WTC11 (cell line): Measurements from ENCODE around the gene CRACR2B. TPM values are rescaled to one million over a fixed set of nuclear protein-coding genes. Genes with fewer than 3 reads are reported as not detected.

Source experiments
- ATAC-seq: fragments of 200-7000 bp; cut with Tn5 transposase; 2 replicates; pipeline ENCODE4 v1.10.0; 2021; ENCODE audit warnings: mild to moderate bottlenecking, moderate library complexity
- CTCF ChIA-PET: fragments of 300-600 bp; sonication (Branson Sonifier 250); formaldehyde crosslinking; loops from one replicate; lab custom pipeline; 2021; ENCODE audit warnings: antibody characterized with exemption; lab: Charles Lee
- POLR2A ChIA-PET: fragments of 350-600 bp; sonication (Branson Sonifier 250); formaldehyde crosslinking; loops from one replicate; lab custom pipeline; 2021; ENCODE audit warnings: antibody characterized with exemption; lab: Charles Lee
- DNase-seq: peaks from one replicate; pipeline ENCODE4 v3.0.0; 2021; ENCODE audit warnings: low spot score
- H3K27ac Mint-ChIP-seq: 2 replicates; pipeline ENCODE4 v1.8.0; 2021; ENCODE audit warnings: mixed read lengths
- H3K27me3 Mint-ChIP-seq: 2 replicates; pipeline ENCODE4 v1.8.0; 2021; ENCODE audit warnings: low read depth, mild to moderate bottlenecking, moderate library complexity, mixed read lengths
- H3K36me3 Mint-ChIP-seq: 2 replicates; pipeline ENCODE4 v1.8.0; 2021; ENCODE audit warnings: mixed read lengths
- H3K4me1 Mint-ChIP-seq: 2 replicates; pipeline ENCODE4 v1.8.0; 2022; ENCODE audit warnings: mixed read lengths
- H3K4me3 Mint-ChIP-seq: 2 replicates; pipeline ENCODE4 v1.8.0; 2021; ENCODE audit warnings: mild to moderate bottlenecking, moderate library complexity, mixed read lengths
- H3K9me3 Mint-ChIP-seq: 2 replicates; pipeline ENCODE4 v1.8.0; 2021; ENCODE audit warnings: mixed read lengths
- AR ChIP-seq: fragments of 250-450 bp; sonication (Bioruptor Pico); IDR thresholded peaks from 2 replicates; pipeline ENCODE4 v1.9.0; 2021; ENCODE audit warnings: mild to moderate bottlenecking
- ATF1 ChIP-seq: sonication (generic); formaldehyde crosslinking; IDR thresholded peaks from 2 replicates; pipeline ENCODE4 v1.8.1; 2023; ENCODE audit warnings: mild to moderate bottlenecking, moderate library complexity, missing genetic modification reagents
- ATF2 ChIP-seq: sonication (generic); formaldehyde crosslinking; IDR thresholded peaks from 2 replicates; pipeline ENCODE4 v1.8.1; 2022; ENCODE audit warnings: low read depth, missing genetic modification reagents, borderline replicate concordance
- ATF3 ChIP-seq: sonication (generic); formaldehyde crosslinking; conservative IDR thresholded peaks from 2 replicates; pipeline ENCODE4 v1.8.1; 2022; ENCODE audit warnings: mild to moderate bottlenecking, missing genetic modification reagents
- ETV6 ChIP-seq: sonication (generic); formaldehyde crosslinking; IDR thresholded peaks from 2 replicates; pipeline ENCODE4 v1.8.1; 2022; ENCODE audit warnings: mild to moderate bottlenecking, missing genetic modification reagents
- FOXJ3 ChIP-seq: sonication (generic); formaldehyde crosslinking; IDR thresholded peaks from 2 replicates; pipeline ENCODE4 v1.9.0; 2021; ENCODE audit warnings: missing genetic modification reagents, mild to moderate bottlenecking, borderline replicate concordance
- FOXK1 ChIP-seq: sonication (generic); formaldehyde crosslinking; IDR thresholded peaks from 2 replicates; pipeline ENCODE4 v1.8.0; 2022; ENCODE audit warnings: mild to moderate bottlenecking, moderate library complexity, missing genetic modification reagents
- FOXP4 ChIP-seq: sonication (generic); formaldehyde crosslinking; IDR thresholded peaks from 2 replicates; pipeline ENCODE4 v1.8.0; 2022; ENCODE audit warnings: mild to moderate bottlenecking, missing genetic modification reagents
- GABPB1 ChIP-seq: sonication (generic); formaldehyde crosslinking; IDR thresholded peaks from 2 replicates; pipeline ENCODE4 v1.8.1; 2023; ENCODE audit warnings: mild to moderate bottlenecking, missing genetic modification reagents
- IRF2 ChIP-seq: sonication (generic); formaldehyde crosslinking; IDR thresholded peaks from 2 replicates; pipeline ENCODE4 v1.8.0; 2022; ENCODE audit warnings: low read depth, missing genetic modification reagents, borderline replicate concordance
- JUN ChIP-seq: sonication (generic); formaldehyde crosslinking; IDR thresholded peaks from 2 replicates; pipeline ENCODE4 v1.8.0; 2023; ENCODE audit warnings: mild to moderate bottlenecking, missing genetic modification reagents
- MAX ChIP-seq: sonication (generic); formaldehyde crosslinking; IDR thresholded peaks from 2 replicates; pipeline ENCODE4 v1.8.0; 2022; ENCODE audit warnings: mild to moderate bottlenecking, missing genetic modification reagents
- NR2C2 ChIP-seq: sonication (generic); formaldehyde crosslinking; IDR thresholded peaks from 2 replicates; pipeline ENCODE4 v1.8.0; 2022; ENCODE audit warnings: mild to moderate bottlenecking, missing genetic modification reagents
- NR3C1 ChIP-seq: sonication (generic); formaldehyde crosslinking; conservative IDR thresholded peaks from 2 replicates; pipeline ENCODE4 v1.8.1; 2023; ENCODE audit warnings: low read depth, mild to moderate bottlenecking, missing genetic modification reagents
- PRRX2 ChIP-seq: fragments of 250-450 bp; sonication (Bioruptor Pico); IDR thresholded peaks from 2 replicates; pipeline ENCODE4 v1.8.0; 2021; ENCODE audit warnings: mild to moderate bottlenecking
- RELA ChIP-seq: sonication (generic); formaldehyde crosslinking; IDR thresholded peaks from 2 replicates; pipeline ENCODE4 v1.8.1; 2022; ENCODE audit warnings: missing genetic modification reagents, mild to moderate bottlenecking, borderline replicate concordance
- SMAD3 ChIP-seq: sonication (generic); formaldehyde crosslinking; IDR thresholded peaks from 2 replicates; pipeline ENCODE4 v1.8.0; 2022; ENCODE audit warnings: missing genetic modification reagents, mild to moderate bottlenecking, borderline replicate concordance
- SOX15 ChIP-seq: fragments of 250-450 bp; sonication (Bioruptor Pico); IDR thresholded peaks from 2 replicates; pipeline ENCODE4 v1.9.0; 2021; ENCODE audit warnings: mild to moderate bottlenecking
- SP1 ChIP-seq: sonication (generic); formaldehyde crosslinking; conservative IDR thresholded peaks from 2 replicates; pipeline ENCODE4 v1.8.1; 2022; ENCODE audit warnings: missing genetic modification reagents
- TEAD1 ChIP-seq: sonication (generic); formaldehyde crosslinking; IDR thresholded peaks from 2 replicates; pipeline ENCODE4 v1.8.0; 2022; ENCODE audit warnings: mild to moderate bottlenecking, missing genetic modification reagents
- TEAD4 ChIP-seq: sonication (generic); formaldehyde crosslinking; IDR thresholded peaks from 2 replicates; pipeline ENCODE4 v1.8.0; 2022; ENCODE audit warnings: mild to moderate bottlenecking, missing genetic modification reagents
- TP53 ChIP-seq: sonication (generic); formaldehyde crosslinking; IDR thresholded peaks from 2 replicates; pipeline ENCODE4 v1.8.1; 2023; ENCODE audit warnings: mild to moderate bottlenecking, missing genetic modification reagents
- USF2 ChIP-seq: sonication (generic); formaldehyde crosslinking; IDR thresholded peaks from 2 replicates; pipeline ENCODE4 v1.8.1; 2023; ENCODE audit warnings: mild to moderate bottlenecking, missing genetic modification reagents, moderate library complexity
- ZMAT4 ChIP-seq: fragments of 250-450 bp; sonication (Bioruptor Pico); IDR thresholded peaks from 2 replicates; pipeline ENCODE4 v1.9.0; 2021; ENCODE audit warnings: mild to moderate bottlenecking
- ZNF281 ChIP-seq: sonication (generic); formaldehyde crosslinking; IDR thresholded peaks from 2 replicates; pipeline ENCODE4 v1.8.0; 2023; ENCODE audit warnings: mild to moderate bottlenecking, missing genetic modification reagents
- ZNF423 ChIP-seq: fragments of 250-450 bp; sonication (Bioruptor Pico); IDR thresholded peaks from 2 replicates; pipeline ENCODE4 v2.1.2; 2022; ENCODE audit warnings: mild to moderate bottlenecking, moderate library complexity
- total RNA-seq: library from RNA; stranded (reverse); gene quantifications from 3 replicates; pipeline ENCODE4 v1.2.3, GENCODE V29; 2021

Gene CRACR2B
- total RNA-seq, 1 experiment from 2014 or later = 46.5 TPM

- CTCF ChIA-PET = interaction anchor here (0.6 to 5.9 kb wide), 15 partner anchors 12 to 703 kb away, joined by 3 to 82 read pairs (median 4); partner anchors contain the start of genes CD151, CRACR2B, PNPLA2 and RPLP2
- Mint-ChIP-seq H3K4me1 (peaks cover 21% of the 10 kb centered on the region), H3K36me3 (peaks cover 8% of the 10 kb centered on the region), H3K9me3 (no peaks in the 10 kb centered on the region), H3K27me3 (no peaks in the 10 kb centered on the region), H3K4me3 (peak overlapping the region; percentile 75), H3K27ac (peak overlapping the region; percentile 60; the same call in 1 of the 2 replicates)
- POLR2A ChIA-PET = interaction anchor here (0.7 to 2.9 kb wide), 17 partner anchors 10 to 206 kb away, joined by 3 to 35 read pairs (median 4); partner anchors contain the start of genes CRACR2B, GATD1, PNPLA2 and TALDO1
- ATAC-seq = peak; percentile 64
- DNase-seq = peak; percentile 88
- no peak for TF ChIP-seq ETV6 (CRISPR knock-in tag)
- TF ChIP-seq TEAD1 = peak; percentile 99; the same call in 1 of the 2 replicates
- TF ChIP-seq PRRX2 (CRISPR knock-in tag) = no peak
- TF ChIP-seq FOXJ3 (CRISPR knock-in tag) = no peak
- no peak for TF ChIP-seq ATF3
- TF ChIP-seq JUN (CRISPR knock-in tag) = no peak
- no peak for TF ChIP-seq GABPB1 (CRISPR knock-in tag)
- TF ChIP-seq NR3C1 = no peak
- peak; percentile 92 for TF ChIP-seq FOXK1 (CRISPR knock-in tag)
- TF ChIP-seq MAX (CRISPR knock-in tag) = peak; percentile 87
- no peak for TF ChIP-seq ATF2 (CRISPR knock-in tag)
- no peak for TF ChIP-seq TP53
- TF ChIP-seq AR (CRISPR knock-in tag) = no peak
- TF ChIP-seq ZNF281 (CRISPR knock-in tag) = peak; percentile 84
- TF ChIP-seq SP1 (CRISPR knock-in tag) = peak; percentile 29
- TF ChIP-seq FOXP4 (CRISPR knock-in tag) = peak; percentile 85
- TF ChIP-seq ZMAT4 = no peak
- peak; percentile 11; the same call in 1 of the 2 replicates for TF ChIP-seq RELA (CRISPR knock-in tag)
- TF ChIP-seq ATF1 (CRISPR knock-in tag) = no peak
- peak; percentile 12; the same call in 1 of the 2 replicates for TF ChIP-seq SMAD3
- TF ChIP-seq IRF2 = no peak
- TF ChIP-seq USF2 = peak; percentile 22; the same call in 1 of the 2 replicates
- TF ChIP-seq SOX15 (CRISPR knock-in tag) = no peak
- TF ChIP-seq NR2C2 (CRISPR knock-in tag) = 0 out of 2 replicates have a peak, but pooled peaks have one; percentile 24
- peak; percentile 4; the same call in 1 of the 2 replicates for TF ChIP-seq ZNF423 (CRISPR knock-in tag)
- peak; percentile 99 for TF ChIP-seq TEAD4 (CRISPR knock-in tag)
Observed at GRCh38 chr11:843818-844692, 16.3 kb downstream of the CRACR2B start.
